Calu3 (cell line): ENCODE measurements around the gene LRMDA. TPM values are rescaled to one million over a fixed set of nuclear protein-coding genes. Genes with fewer than 3 reads are reported as not detected.

Experiments used
- BruUV-seq: library from RNA; stranded (reverse); fragments of 400-500 nt; replicated peaks from 2 replicates; lab custom pipeline; 2021; lab: Mats Ljungman, UMichigan
- CTCF ChIA-PET: fragments of 300-600 bp; sonication (Branson Sonifier 250); formaldehyde crosslinking; loops from one replicate; lab custom pipeline; 2022; ENCODE audit warnings: antibody characterized with exemption; lab: Charles Lee
- DNase-seq: peaks from one replicate; pipeline ENCODE4 v3.0.0; 2022
- H3K27ac Mint-ChIP-seq: one replicate; pipeline ENCODE4 v1.8.0; 2022; ENCODE audit warnings: mixed read lengths; ENCODE audit not compliant: unreplicated experiment
- H3K27me3 Mint-ChIP-seq: one replicate; pipeline ENCODE4 v1.8.0; 2022; ENCODE audit warnings: mixed read lengths; ENCODE audit not compliant: unreplicated experiment
- H3K36me3 Mint-ChIP-seq: one replicate; pipeline ENCODE4 v1.8.0; 2022; ENCODE audit warnings: mild to moderate bottlenecking, moderate library complexity, mixed read lengths; ENCODE audit not compliant: insufficient read depth, unreplicated experiment
- H3K4me1 Mint-ChIP-seq: one replicate; pipeline ENCODE4 v1.8.0; 2022; ENCODE audit warnings: mild to moderate bottlenecking, low read depth, mixed read lengths; ENCODE audit not compliant: unreplicated experiment
- H3K4me3 Mint-ChIP-seq: one replicate; pipeline ENCODE4 v1.8.0; 2022; ENCODE audit warnings: mild to moderate bottlenecking, low read depth, moderate library complexity, mixed read lengths; ENCODE audit not compliant: unreplicated experiment
- H3K9me3 Mint-ChIP-seq: one replicate; pipeline ENCODE4 v1.8.0; 2022; ENCODE audit warnings: low read depth, mixed read lengths; ENCODE audit not compliant: unreplicated experiment
- intact Hi-C: fragments of 100-400 bp; cut with micrococcal nuclease; formaldehyde crosslinking; loops from one replicate; pipeline ENCODE4 v1.10.0; 2022; ENCODE audit not compliant: unreplicated experiment
- total RNA-seq: library from RNA; stranded (reverse); gene quantifications from 2 replicates; pipeline ENCODE4 v1.2.3, GENCODE V29; 2022
- TF ChIP-seq, protein P1 (sequence below): fragments of 200-600 bp; IDR thresholded peaks from one replicate; pipeline ENCODE4 v1.8.0; 2022; ENCODE audit warnings: antibody characterized with exemption; ENCODE audit not compliant: unreplicated experiment

Gene LRMDA
- total RNA-seq, 1 experiment from 2014 or later, result 7.6 TPM

DNA sequence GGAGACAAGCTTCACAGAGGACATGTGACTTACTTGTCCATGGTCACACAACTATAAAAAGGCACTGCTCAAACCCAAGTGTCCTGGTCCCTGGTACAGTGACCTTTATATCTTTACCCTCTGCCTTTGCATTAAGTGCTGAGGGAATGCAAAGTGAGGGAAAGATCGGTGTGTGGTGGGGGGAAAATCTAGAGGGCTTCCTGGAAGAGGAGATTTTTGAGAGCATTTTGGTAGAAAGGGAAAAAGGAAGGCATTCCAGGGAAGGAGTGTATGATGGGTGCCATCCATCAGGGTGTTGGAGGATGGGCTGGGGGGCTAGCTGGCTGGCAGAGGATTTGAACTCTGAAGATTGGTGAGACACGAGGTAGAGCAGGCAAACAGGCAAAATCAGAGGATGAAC is 39.2 kb upstream of the LRMDA start:
- H3K36me3 Mint-ChIP-seq, result peaks cover 8% of the 10 kb centered on the region
- no peak overlapping the region for H3K27ac Mint-ChIP-seq
- TF ChIP-seq, protein P1, sequence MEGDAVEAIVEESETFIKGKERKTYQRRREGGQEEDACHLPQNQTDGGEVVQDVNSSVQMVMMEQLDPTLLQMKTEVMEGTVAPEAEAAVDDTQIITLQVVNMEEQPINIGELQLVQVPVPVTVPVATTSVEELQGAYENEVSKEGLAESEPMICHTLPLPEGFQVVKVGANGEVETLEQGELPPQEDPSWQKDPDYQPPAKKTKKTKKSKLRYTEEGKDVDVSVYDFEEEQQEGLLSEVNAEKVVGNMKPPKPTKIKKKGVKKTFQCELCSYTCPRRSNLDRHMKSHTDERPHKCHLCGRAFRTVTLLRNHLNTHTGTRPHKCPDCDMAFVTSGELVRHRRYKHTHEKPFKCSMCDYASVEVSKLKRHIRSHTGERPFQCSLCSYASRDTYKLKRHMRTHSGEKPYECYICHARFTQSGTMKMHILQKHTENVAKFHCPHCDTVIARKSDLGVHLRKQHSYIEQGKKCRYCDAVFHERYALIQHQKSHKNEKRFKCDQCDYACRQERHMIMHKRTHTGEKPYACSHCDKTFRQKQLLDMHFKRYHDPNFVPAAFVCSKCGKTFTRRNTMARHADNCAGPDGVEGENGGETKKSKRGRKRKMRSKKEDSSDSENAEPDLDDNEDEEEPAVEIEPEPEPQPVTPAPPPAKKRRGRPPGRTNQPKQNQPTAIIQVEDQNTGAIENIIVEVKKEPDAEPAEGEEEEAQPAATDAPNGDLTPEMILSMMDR, result no peak
- DNase-seq, result no peak
- CTCF ChIA-PET, result no interaction called here
- H3K27me3 Mint-ChIP-seq, result peaks cover 10% of the 10 kb centered on the region
- no peaks in the 10 kb centered on the region for H3K4me1 Mint-ChIP-seq
- no peak overlapping the region for H3K4me3 Mint-ChIP-seq
- H3K9me3 Mint-ChIP-seq, result no peaks in the 10 kb centered on the region
- intact Hi-C loops, result no loop called here
- BruUV-seq, result no TSS peak

DNA sequence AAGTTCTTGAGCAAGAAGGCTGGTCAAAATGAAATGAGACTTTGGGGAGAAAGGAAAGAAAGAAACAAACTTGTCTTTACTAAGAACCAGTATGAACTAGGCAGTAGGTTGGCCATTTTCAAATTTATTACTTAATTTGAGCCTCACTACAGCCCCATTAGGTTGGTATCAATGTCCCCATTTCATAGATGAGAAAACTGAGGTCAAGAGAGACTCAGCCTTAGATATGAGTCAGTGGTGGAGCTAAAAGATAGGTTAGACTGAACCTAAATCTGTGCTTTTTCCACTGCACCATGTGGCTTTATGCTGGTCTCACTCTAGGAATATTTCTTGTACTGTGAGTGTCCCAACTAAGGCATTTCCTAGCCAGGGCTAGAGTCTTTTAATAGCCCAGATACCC is 38.7 kb upstream of the LRMDA start:
- Mint-ChIP-seq H3K36me3 (peaks cover 10% of the 10 kb centered on the region), H3K27me3 (peaks cover 7% of the 10 kb centered on the region), H3K4me1 (no peaks in the 10 kb centered on the region), H3K9me3 (no peaks in the 10 kb centered on the region), H3K4me3 (no peak overlapping the region), H3K27ac (no peak overlapping the region)
- intact Hi-C loops, result no loop called here
- no peak for DNase-seq
- TF ChIP-seq, protein P1, result no peak
- CTCF ChIA-PET, result no interaction called here
- no TSS peak for BruUV-seq

DNA sequence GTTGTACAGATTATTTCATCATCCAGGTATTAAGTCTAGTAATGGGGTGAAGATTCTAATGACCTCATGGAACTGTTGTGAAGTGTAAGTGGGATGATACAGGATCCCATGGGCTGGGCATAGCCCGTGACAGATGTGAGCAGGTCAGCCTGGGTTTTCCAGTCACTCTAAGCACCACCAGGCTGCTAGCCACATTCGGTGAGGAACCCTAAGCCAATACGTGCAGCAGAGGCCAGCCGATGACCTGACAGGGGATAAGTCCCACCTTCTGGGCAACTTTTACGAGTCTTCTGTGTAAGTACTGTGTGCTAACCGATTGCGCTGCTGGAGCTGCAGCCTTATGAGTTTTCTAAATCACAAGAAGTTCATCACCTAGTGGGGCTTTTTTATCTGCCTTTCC is 37.2 kb upstream of the LRMDA start:
- TF ChIP-seq, protein P1, result no peak
- intact Hi-C loops, result no loop called here
- BruUV-seq, result no TSS peak
- H3K27me3 Mint-ChIP-seq, result peaks cover 7% of the 10 kb centered on the region
- no peaks in the 10 kb centered on the region for H3K4me1 Mint-ChIP-seq
- no peak for DNase-seq
- peaks cover 22% of the 10 kb centered on the region for H3K36me3 Mint-ChIP-seq
- H3K9me3 Mint-ChIP-seq, result no peaks in the 10 kb centered on the region
- H3K4me3 Mint-ChIP-seq, result no peak overlapping the region
- no peak overlapping the region for H3K27ac Mint-ChIP-seq
- CTCF ChIA-PET, result no interaction called here

DNA sequence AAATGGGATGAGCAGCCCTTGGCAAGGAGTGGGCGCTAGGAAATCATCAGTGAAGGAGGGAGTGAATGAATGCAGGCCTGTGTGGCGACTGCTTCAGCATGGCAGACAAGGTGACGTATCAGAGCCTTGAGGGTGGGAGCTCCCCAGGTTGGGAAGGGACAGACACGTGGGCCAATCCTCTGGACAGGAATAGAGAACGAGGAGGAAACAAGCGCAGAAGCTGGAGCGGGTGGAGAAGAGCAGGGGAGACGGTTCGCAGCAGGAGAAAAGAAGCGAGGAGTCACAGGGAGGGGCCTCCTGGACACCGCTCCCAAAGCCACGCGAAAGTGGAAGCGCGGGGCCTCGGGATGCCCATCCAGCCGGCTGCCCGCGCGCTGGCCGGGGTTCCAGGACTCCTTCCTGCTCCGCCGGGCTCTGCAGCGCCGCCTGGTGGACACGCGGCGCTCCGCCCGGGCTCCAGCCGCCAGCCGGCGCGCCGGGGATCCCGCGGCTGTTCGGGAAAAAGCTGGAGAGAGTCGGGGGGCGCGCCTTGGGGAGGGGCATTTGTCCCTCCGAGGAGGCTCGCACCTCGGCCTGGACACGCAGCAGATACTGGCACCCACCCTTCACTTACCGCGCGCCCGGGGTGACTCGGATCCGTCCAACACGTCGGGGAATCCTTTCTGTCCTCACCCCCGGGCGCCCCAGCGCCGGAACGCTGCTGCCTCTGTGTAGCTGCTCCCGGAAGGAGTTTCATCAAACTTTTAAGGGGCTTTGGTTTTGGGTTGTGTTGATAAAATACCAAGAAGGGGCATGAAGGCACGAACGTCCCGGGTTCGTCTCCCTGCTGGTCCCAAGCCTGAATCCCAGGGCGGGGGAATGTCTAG is 36.1 kb upstream of the LRMDA start:
- BruUV-seq, result no TSS peak
- CTCF ChIA-PET, result no interaction called here
- H3K27me3 Mint-ChIP-seq, result peaks cover 7% of the 10 kb centered on the region
- H3K4me1 Mint-ChIP-seq, result no peaks in the 10 kb centered on the region
- no peak for DNase-seq
- H3K9me3 Mint-ChIP-seq, result no peaks in the 10 kb centered on the region
- no peak overlapping the region for H3K4me3 Mint-ChIP-seq
- intact Hi-C loops, result no loop called here
- TF ChIP-seq, protein P1, result no peak
- peaks cover 30% of the 10 kb centered on the region for H3K36me3 Mint-ChIP-seq
- H3K27ac Mint-ChIP-seq, result no peak overlapping the region
